Measurements from ENCODE around the gene PLEKHF1. TPM values are rescaled to one million over a fixed set of nuclear protein-coding genes. Genes with fewer than 3 reads are reported as not detected.

PLEKHF1 gene
- total RNA-seq, 1 donor from 2014 or later: 23.4 TPM

- DNase-seq (ENCODE audit: low read depth): no peak
- Histone ChIP-seq H3K36me3 (ENCODE audit: control insufficient read depth, insufficient read depth, low read length) (no peaks in the 10 kb centered on the region), H3K4me3 (ENCODE audit: low read depth, low read length) (peak within 1 kb of the TSS; percentile 71), H3K27me3 (ENCODE audit: control insufficient read depth, insufficient read depth, low read length) (no peaks in the 10 kb centered on the region)
- no peak for FAIRE-seq
- no peak for TF ChIP-seq CTCF (IDR thresholded peaks at IDR 0.05; ENCODE audit: insufficient read depth, low read length, severe bottlenecking)
These were observed 49.9 kb downstream of the PLEKHF1 start, which contains the start of gene C19orf12 for GRCh38 chr19:29714953-29715700. Gene C19orf12, minus strand, starts transcription at chr19:29715261. Its CDS starts 6,848 bp downstream, at chr19:29708413.

- TF ChIP-seq CTCF (IDR thresholded peaks at IDR 0.05; ENCODE audit: insufficient read depth, low read length, severe bottlenecking): no peak
- FAIRE-seq: no peak
- no peaks in the 10 kb centered on the region for H3K36me3 ChIP-seq (ENCODE audit: control insufficient read depth, insufficient read depth, low read length)
- H3K4me3 ChIP-seq (ENCODE audit: low read depth, low read length): peak overlapping the region; percentile 71
- no peaks in the 10 kb centered on the region for H3K27me3 ChIP-seq (ENCODE audit: control insufficient read depth, insufficient read depth, low read length)
- peak; percentile 10 for DNase-seq (ENCODE audit: low read depth)
These were observed 50.7 kb downstream of the PLEKHF1 start for GRCh38 chr19:29715701-29716581.

GRCh38 chr19:29717051-29717450, 51.8 kb downstream of the PLEKHF1 start:
- H3K27me3 ChIP-seq (ENCODE audit: control insufficient read depth, insufficient read depth, low read length): no peaks in the 10 kb centered on the region
- no peak overlapping the region for H3K4me3 ChIP-seq (ENCODE audit: low read depth, low read length)
- no peak for TF ChIP-seq CTCF (IDR thresholded peaks at IDR 0.05; ENCODE audit: insufficient read depth, low read length, severe bottlenecking)
- FAIRE-seq (no peak), DNase-seq (ENCODE audit: low read depth) (no peak)
- H3K36me3 ChIP-seq (ENCODE audit: control insufficient read depth, insufficient read depth, low read length): no peaks in the 10 kb centered on the region

- TF ChIP-seq CTCF (IDR thresholded peaks at IDR 0.05; ENCODE audit: insufficient read depth, low read length, severe bottlenecking): no peak
- Histone ChIP-seq H3K27me3 (ENCODE audit: control insufficient read depth, insufficient read depth, low read length) (peaks cover 7% of the 10 kb centered on the region), H3K4me3 (ENCODE audit: low read depth, low read length) (peak overlapping the region; percentile 6), H3K36me3 (ENCODE audit: control insufficient read depth, insufficient read depth, low read length) (no peaks in the 10 kb centered on the region)
- no peak for FAIRE-seq
- DNase-seq (ENCODE audit: low read depth): no peak
These were observed 58.9 kb downstream of the PLEKHF1 start for GRCh38 chr19:29724102-29724641.

- no peaks in the 10 kb centered on the region for H3K36me3 ChIP-seq (ENCODE audit: control insufficient read depth, insufficient read depth, low read length)
- FAIRE-seq (no peak), DNase-seq (ENCODE audit: low read depth) (no peak)
- peaks cover 7% of the 10 kb centered on the region for H3K27me3 ChIP-seq (ENCODE audit: control insufficient read depth, insufficient read depth, low read length)
- no peak overlapping the region for H3K4me3 ChIP-seq (ENCODE audit: low read depth, low read length)
- no peak for TF ChIP-seq CTCF (IDR thresholded peaks at IDR 0.05; ENCODE audit: insufficient read depth, low read length, severe bottlenecking)
These were observed 59.5 kb downstream of the PLEKHF1 start for GRCh38 chr19:29724746-29725145.

Other genes starting within 250 kb of the PLEKHF1 start
- not detected in 2 replicates for gene VSTM2B, start 139.5 kb upstream of the PLEKHF1 start, total RNA-seq
- 58.7 and 79.2 TPM in 2 replicates for gene POP4, start 59.2 kb upstream of the PLEKHF1 start, total RNA-seq
- gene C19orf12, start 49.8 kb downstream of the PLEKHF1 start, total RNA-seq: 9.0 and 9.7 TPM in 2 replicates
- gene CCNE1, start 146.5 kb downstream of the PLEKHF1 start, total RNA-seq: 6.1 and 9.9 TPM in 2 replicates

Data from bronchial epithelial cell (primary cell).